Vagina (tissue), 2 donors: ENCODE data around the gene SMAD6. TPM values are rescaled to one million over a fixed set of nuclear protein-coding genes. Genes with fewer than 3 reads are reported as not detected.

Experiments
- DNase-seq, 2 donors: peaks; one replicate each; pipeline ENCODE4 v3.0.0-alpha.2; 2017; ENCODE audit errors: extremely low spot score in 2 of 2
- H3K27ac ChIP-seq: fragments of 200-600 bp; sonication (generic); one replicate; pipeline ENCODE4 v1.5.1; 2019
- H3K27me3 ChIP-seq: fragments of 200-600 bp; sonication (generic); one replicate; pipeline ENCODE4 v1.5.1; 2019
- H3K36me3 ChIP-seq, 2 donors: fragments of 200-600 bp; sonication (generic); one replicate each; pipeline ENCODE4 v1.5.1; 2017 to 2019
- H3K4me1 ChIP-seq: fragments of 200-600 bp; sonication (generic); one replicate; pipeline ENCODE4 v1.5.1; 2019
- H3K4me3 ChIP-seq, 2 donors: fragments of 200-600 bp; sonication (generic); 1 replicate in 1 of 2; 2 replicates in 1 of 2; pipeline ENCODE4 v1.5.1; 2016 to 2019
- H3K9me3 ChIP-seq: fragments of 200-600 bp; sonication (generic); one replicate; pipeline ENCODE4 v1.5.1; 2019
- POLR2A ChIP-seq, 2 donors: fragments of 450-650 bp; IDR thresholded peaks; one replicate each; pipeline ENCODE4 v1.6.1; 2017; ENCODE audit warnings: antibody characterized with exemption in 2 of 2, mild to moderate bottlenecking in 2 of 2, moderate library complexity in 2 of 2
- POLR2AphosphoS5 ChIP-seq, 2 donors: sonication (generic); formaldehyde crosslinking; IDR thresholded peaks; one replicate each; pipeline ENCODE4 v1.9.0; 2017; ENCODE audit warnings: antibody characterized with exemption in 2 of 2, mild to moderate bottlenecking in 2 of 2, low read depth in 1 of 2; ENCODE audit not compliant: insufficient read depth in 1 of 2
- intact Hi-C: fragments of 100-400 bp; cut with DNase I; formaldehyde crosslinking; loops from one replicate; pipeline ENCODE4 v1.15.1; 2023
- total RNA-seq: library from RNA; depleted of rRNA; stranded (reverse); fragments of >200 nt; gene quantifications from one replicate; pipeline ENCODE4 v1.2.3, GENCODE V29; 2016
- TF ChIP-seq, protein P1 (sequence below), 3 experiments: fragments of 450-650 bp in 2 of 3; fragments of 200-600 bp in 1 of 3; sonication (generic) in 1 of 3; IDR thresholded peaks; one replicate each; pipeline ENCODE4 v1.5.1; 2017 to 2019; ENCODE audit warnings: antibody characterized with exemption in 3 of 3, mild to moderate bottlenecking in 2 of 3, moderate library complexity in 2 of 3

The SMAD6 gene
- total RNA-seq, 1 donor from 2014 or later: 28.5 TPM

GRCh38 chr15:66654739-66655375 is 47.2 kb upstream of the SMAD6 start:
- no peak for DNase-seq
- TF ChIP-seq POLR2A (IDR thresholded peaks at IDR 0.05): no peak
- TF ChIP-seq POLR2AphosphoS5 (IDR thresholded peaks at IDR 0.05; ENCODE audit: insufficient read depth in 1 of 2, low read depth in 1 of 2): no peak
- TF ChIP-seq, protein P1, sequence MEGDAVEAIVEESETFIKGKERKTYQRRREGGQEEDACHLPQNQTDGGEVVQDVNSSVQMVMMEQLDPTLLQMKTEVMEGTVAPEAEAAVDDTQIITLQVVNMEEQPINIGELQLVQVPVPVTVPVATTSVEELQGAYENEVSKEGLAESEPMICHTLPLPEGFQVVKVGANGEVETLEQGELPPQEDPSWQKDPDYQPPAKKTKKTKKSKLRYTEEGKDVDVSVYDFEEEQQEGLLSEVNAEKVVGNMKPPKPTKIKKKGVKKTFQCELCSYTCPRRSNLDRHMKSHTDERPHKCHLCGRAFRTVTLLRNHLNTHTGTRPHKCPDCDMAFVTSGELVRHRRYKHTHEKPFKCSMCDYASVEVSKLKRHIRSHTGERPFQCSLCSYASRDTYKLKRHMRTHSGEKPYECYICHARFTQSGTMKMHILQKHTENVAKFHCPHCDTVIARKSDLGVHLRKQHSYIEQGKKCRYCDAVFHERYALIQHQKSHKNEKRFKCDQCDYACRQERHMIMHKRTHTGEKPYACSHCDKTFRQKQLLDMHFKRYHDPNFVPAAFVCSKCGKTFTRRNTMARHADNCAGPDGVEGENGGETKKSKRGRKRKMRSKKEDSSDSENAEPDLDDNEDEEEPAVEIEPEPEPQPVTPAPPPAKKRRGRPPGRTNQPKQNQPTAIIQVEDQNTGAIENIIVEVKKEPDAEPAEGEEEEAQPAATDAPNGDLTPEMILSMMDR (IDR thresholded peaks at IDR 0.05): no peak
- H3K27me3 ChIP-seq: no peaks in the 10 kb centered on the region
- intact Hi-C loops: no loop called here
- no peaks in the 10 kb centered on the region for H3K36me3 ChIP-seq
- H3K4me3 ChIP-seq: peak overlapping the region; percentile 32 to 33
- H3K4me1 ChIP-seq: peaks cover 32% of the 10 kb centered on the region
- peak overlapping the region; percentile 67 for H3K27ac ChIP-seq
- no peaks in the 10 kb centered on the region for H3K9me3 ChIP-seq

- no peak for DNase-seq
- H3K27me3 ChIP-seq: no peaks in the 10 kb centered on the region
- TF ChIP-seq, protein P1 (IDR thresholded peaks at IDR 0.05): no peak
- TF ChIP-seq POLR2AphosphoS5 (IDR thresholded peaks at IDR 0.05; ENCODE audit: insufficient read depth in 1 of 2, low read depth in 1 of 2) (no peak), POLR2A (IDR thresholded peaks at IDR 0.05) (no peak)
- intact Hi-C loops: no loop called here
- H3K27ac ChIP-seq: peak overlapping the region; percentile 67
- H3K4me3 ChIP-seq: peak overlapping the region in 1 of 2 donors; percentile 11
- no peaks in the 10 kb centered on the region for H3K36me3 ChIP-seq
- no peaks in the 10 kb centered on the region for H3K9me3 ChIP-seq
- H3K4me1 ChIP-seq: peaks cover 32% of the 10 kb centered on the region
Measured at GRCh38 chr15:66655511-66655910, 46.5 kb upstream of the SMAD6 start.

DNA sequence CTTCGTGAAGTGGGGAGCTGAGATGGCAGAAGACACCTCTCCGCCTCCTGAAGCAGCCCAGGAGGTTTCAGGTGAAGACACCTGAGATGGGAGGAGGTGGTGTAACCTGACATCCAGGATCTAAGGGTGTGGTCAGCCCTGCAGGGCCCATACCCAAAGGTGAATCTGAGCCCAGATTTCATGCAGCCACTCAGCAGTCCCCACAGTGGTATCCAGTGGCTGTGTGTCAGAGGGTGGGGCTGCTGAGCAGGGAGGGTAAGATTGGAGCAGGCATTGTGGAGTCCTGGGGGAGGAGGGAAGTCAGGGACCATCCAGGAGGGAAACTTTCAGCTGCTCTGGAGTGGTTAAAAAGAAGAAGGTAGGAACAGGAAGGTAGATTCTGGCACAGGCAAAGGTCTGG is 46.0 kb upstream of the SMAD6 start:
- no peaks in the 10 kb centered on the region for H3K36me3 ChIP-seq
- intact Hi-C loops: no loop called here
- H3K4me1 ChIP-seq: peaks cover 32% of the 10 kb centered on the region
- H3K27ac ChIP-seq: no peak overlapping the region
- H3K4me3 ChIP-seq: no peak overlapping the region
- H3K27me3 ChIP-seq: no peaks in the 10 kb centered on the region
- H3K9me3 ChIP-seq: no peaks in the 10 kb centered on the region
- TF ChIP-seq, protein P1 (IDR thresholded peaks at IDR 0.05): no peak
- TF ChIP-seq POLR2AphosphoS5 (IDR thresholded peaks at IDR 0.05; ENCODE audit: insufficient read depth in 1 of 2, low read depth in 1 of 2) (no peak), POLR2A (IDR thresholded peaks at IDR 0.05) (no peak)
- DNase-seq: no peak

GRCh38 chr15:66657185-66658020 is 44.6 kb upstream of the SMAD6 start:
- Histone ChIP-seq H3K4me3 (no peak overlapping the region), H3K27me3 (no peaks in the 10 kb centered on the region), H3K36me3 (no peaks in the 10 kb centered on the region), H3K27ac (peak overlapping the region; percentile 30), H3K9me3 (no peaks in the 10 kb centered on the region), H3K4me1 (peaks cover 32% of the 10 kb centered on the region)
- no peak for DNase-seq
- TF ChIP-seq, protein P1 (IDR thresholded peaks at IDR 0.05): no peak
- TF ChIP-seq POLR2AphosphoS5 (IDR thresholded peaks at IDR 0.05; ENCODE audit: insufficient read depth in 1 of 2, low read depth in 1 of 2) (no peak), POLR2A (IDR thresholded peaks at IDR 0.05) (no peak)
- intact Hi-C loops: no loop called here

DNA sequence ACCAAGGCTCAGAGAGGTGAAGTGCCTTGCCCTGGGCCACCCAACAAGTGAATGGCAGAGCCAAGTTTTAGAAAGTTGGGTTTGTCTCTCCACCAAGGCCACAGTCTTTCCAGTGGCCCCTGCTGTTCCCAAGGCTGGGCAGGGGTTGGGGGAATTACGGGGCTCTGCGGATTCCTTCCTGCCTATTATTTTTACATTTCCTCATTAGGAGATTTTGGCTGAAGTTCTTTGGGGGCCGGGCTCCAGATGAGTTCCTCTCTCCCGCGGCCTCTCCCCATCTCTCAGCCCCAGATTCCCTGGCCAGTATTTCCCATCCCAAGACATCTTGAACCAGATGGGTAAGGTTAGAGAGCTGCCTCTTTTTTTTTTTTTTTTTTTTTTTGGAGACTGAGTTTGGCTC is 44.0 kb upstream of the SMAD6 start:
- Histone ChIP-seq H3K4me1 (peaks cover 32% of the 10 kb centered on the region), H3K36me3 (no peaks in the 10 kb centered on the region), H3K27ac (peak overlapping the region; percentile 30), H3K27me3 (no peaks in the 10 kb centered on the region), H3K4me3 (no peak overlapping the region), H3K9me3 (no peaks in the 10 kb centered on the region)
- TF ChIP-seq POLR2A (IDR thresholded peaks at IDR 0.05): no peak
- TF ChIP-seq, protein P1 (IDR thresholded peaks at IDR 0.05): no peak
- no peak for TF ChIP-seq POLR2AphosphoS5 (IDR thresholded peaks at IDR 0.05; ENCODE audit: insufficient read depth in 1 of 2, low read depth in 1 of 2)
- no peak for DNase-seq
- intact Hi-C loops: no loop called here
